MG63 (cell line): ENCODE measurements around the gene TMEM121. TPM values are rescaled to one million over a fixed set of nuclear protein-coding genes. Genes with fewer than 3 reads are reported as not detected.

Source experiments
- DNase-seq: peaks from one replicate; pipeline ENCODE4 v3.0.0-alpha.2; 2020
- H3K27me3 ChIP-seq: fragments of 250-450 bp; sonication (Bioruptor Pico); 2 replicates; pipeline ENCODE4 v1.5.1; 2020; ENCODE audit warnings: mild to moderate bottlenecking, moderate library complexity
- H3K36me3 ChIP-seq: fragments of 250-450 bp; sonication (Bioruptor Pico); 2 replicates; pipeline ENCODE4 v1.5.1; 2020; ENCODE audit warnings: mild to moderate bottlenecking, moderate library complexity
- H3K4me3 ChIP-seq: fragments of 250-450 bp; sonication (Bioruptor Pico); 2 replicates; pipeline ENCODE4 v1.5.1; 2020; ENCODE audit warnings: mild to moderate bottlenecking, moderate library complexity
- H3K9me3 ChIP-seq: fragments of 250-450 bp; sonication (Bioruptor Pico); 2 replicates; pipeline ENCODE4 v1.5.1; 2020; ENCODE audit warnings: mild to moderate bottlenecking, moderate library complexity
- total RNA-seq: library from RNA; depleted of rRNA; stranded (reverse); fragments of >200 nt; shearing (Covaris generic); gene quantifications from 2 replicates; pipeline ENCODE4 v1.2.3, GENCODE V29; 2014; ENCODE audit warnings: low replicate concordance

Gene TMEM121
- total RNA-seq, 1 experiment from 2014 or later, result 17.0 TPM

DNA sequence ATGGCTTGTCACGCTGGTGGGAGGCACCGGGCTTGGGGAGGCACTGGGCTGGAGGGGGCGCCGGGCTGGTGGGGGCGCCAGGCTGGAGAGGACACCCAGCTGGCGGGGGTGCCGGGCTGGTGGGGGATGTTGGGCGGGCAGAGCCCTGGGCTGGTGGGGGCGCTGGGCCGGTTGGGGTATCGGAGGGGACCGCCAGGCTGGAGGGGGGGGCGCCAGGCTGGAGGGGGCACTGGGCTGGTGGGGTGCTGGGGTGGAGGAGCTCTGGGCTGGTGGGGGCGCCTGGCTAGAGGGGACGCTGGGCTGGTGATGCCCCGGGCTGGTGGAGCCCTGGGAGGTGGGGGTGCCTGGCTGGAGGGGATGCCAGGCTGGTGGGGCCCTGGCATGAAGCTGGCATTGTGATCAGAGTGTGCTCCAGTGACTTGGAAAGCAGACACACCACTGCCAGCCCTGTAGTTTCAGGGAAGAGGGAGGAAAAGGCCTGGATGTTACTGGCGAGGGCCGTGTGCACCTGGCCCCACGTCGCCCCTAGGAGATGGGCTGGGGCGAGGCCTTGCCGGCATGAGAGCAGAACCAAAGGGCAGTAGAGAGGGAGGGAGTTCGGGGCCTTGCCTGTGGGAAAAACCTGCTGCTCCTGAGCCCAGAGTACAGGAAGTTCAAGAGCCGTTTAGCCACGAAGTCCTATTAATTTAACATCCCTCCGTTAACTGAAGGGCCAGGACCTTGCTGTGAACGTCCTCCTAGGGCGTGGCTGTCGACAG, 22.3 kb upstream of the TMEM121 start:
- DNase-seq, result no peak
- Histone ChIP-seq H3K4me3 (no peak overlapping the region), H3K36me3 (no peaks in the 10 kb centered on the region), H3K27me3 (no peaks in the 10 kb centered on the region), H3K9me3 (no peaks in the 10 kb centered on the region)

DNA sequence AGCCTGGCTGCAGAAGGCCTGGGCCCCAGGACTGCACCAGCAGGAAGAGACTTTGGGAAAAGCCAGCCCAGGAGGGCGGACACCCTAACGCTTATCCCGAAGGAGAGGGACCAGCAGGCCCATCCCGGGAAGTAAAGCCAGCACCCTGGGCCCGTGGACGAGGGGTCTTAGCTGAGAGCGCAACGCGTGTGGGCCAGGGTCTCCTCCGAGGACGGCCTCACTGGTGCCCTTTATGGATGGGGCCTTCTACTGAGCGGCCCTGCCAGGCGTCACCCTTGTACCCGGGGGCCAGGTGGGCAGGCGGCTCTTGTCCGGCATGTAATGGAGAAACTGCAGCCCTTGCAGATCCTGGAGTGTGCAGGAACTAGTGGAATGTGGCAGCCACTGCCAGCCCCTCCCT, 21.3 kb upstream of the TMEM121 start:
- no peak for DNase-seq
- Histone ChIP-seq H3K27me3 (no peaks in the 10 kb centered on the region), H3K36me3 (no peaks in the 10 kb centered on the region), H3K4me3 (no peak overlapping the region), H3K9me3 (no peaks in the 10 kb centered on the region)

DNA sequence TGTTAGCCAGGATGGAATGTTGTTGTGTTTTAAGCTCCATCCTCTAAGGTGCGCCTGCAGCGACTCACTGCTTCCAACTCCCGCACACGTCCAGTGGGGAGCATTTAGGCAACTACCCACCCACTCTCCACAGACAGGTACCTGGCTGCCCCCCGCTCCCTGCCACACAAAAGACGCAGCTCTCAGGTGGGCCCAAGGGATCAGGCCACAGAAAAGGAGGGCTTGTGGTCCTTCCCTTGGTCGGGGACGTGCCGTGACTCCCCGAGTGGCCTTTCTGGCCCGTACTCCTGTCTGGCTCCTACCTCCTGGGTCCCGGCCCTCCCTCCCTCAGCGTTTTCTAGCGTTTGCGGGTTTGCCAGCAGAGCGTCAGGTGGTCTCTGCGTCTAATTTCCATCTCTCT, 19.1 kb upstream of the TMEM121 start:
- Histone ChIP-seq H3K9me3 (no peaks in the 10 kb centered on the region), H3K4me3 (no peak overlapping the region), H3K36me3 (no peaks in the 10 kb centered on the region), H3K27me3 (peaks cover 4% of the 10 kb centered on the region; the same call in 1 of the 2 replicates)
- no peak for DNase-seq

DNA sequence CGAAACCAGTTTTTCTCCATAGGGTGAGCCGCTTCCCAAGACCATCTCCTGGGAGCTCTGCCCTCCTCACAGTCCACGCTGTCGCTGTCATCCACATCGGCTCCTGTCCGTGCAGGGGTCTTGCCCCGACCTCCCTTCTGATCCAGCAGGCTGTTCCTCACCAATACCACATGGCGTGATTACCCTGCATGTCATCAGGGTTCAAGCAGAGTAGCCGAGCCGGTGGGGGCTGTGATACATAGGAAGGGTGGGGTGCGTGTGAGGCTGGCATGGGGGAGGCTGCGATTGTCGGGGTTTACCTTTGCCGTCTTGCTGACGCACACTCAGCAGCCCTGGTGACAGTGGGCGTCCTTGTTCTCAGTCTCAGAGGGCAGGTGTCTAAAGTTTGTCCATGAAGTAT, 18.3 kb upstream of the TMEM121 start:
- Histone ChIP-seq H3K9me3 (no peaks in the 10 kb centered on the region), H3K4me3 (no peak overlapping the region), H3K27me3 (peaks cover 4% of the 10 kb centered on the region; the same call in 1 of the 2 replicates), H3K36me3 (no peaks in the 10 kb centered on the region)
- DNase-seq, result no peak

- no peaks in the 10 kb centered on the region for H3K36me3 ChIP-seq
- DNase-seq, result no peak
- no peaks in the 10 kb centered on the region for H3K9me3 ChIP-seq
- peaks cover 4% of the 10 kb centered on the region; the same call in 1 of the 2 replicates for H3K27me3 ChIP-seq
- H3K4me3 ChIP-seq, result no peak overlapping the region
Observed at GRCh38 chr14:105508601-105509000, 17.8 kb upstream of the TMEM121 start.

DNA sequence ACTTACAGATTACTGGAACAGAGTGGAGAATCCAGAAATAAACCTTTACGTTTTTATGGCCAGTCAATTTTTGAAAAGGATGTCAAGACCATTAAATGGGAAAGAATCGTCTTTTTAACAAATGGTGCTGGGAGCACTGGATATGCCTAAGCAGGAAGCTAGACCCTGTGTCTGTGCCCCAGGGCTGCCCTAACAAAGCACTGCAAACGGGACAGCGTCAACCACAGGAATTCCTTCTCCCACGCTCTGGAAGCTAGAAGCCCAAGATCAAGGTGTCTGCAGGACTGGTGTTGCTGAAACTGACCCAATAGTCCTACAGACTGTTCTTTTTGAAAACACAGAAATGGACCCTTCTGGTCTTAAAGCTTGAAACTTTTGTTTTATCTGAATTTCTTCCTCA, 9.3 kb upstream of the TMEM121 start:
- no peak for DNase-seq
- Histone ChIP-seq H3K9me3 (no peaks in the 10 kb centered on the region; the same call in 1 of the 2 replicates), H3K4me3 (no peak overlapping the region), H3K36me3 (no peaks in the 10 kb centered on the region), H3K27me3 (no peaks in the 10 kb centered on the region)

DNA sequence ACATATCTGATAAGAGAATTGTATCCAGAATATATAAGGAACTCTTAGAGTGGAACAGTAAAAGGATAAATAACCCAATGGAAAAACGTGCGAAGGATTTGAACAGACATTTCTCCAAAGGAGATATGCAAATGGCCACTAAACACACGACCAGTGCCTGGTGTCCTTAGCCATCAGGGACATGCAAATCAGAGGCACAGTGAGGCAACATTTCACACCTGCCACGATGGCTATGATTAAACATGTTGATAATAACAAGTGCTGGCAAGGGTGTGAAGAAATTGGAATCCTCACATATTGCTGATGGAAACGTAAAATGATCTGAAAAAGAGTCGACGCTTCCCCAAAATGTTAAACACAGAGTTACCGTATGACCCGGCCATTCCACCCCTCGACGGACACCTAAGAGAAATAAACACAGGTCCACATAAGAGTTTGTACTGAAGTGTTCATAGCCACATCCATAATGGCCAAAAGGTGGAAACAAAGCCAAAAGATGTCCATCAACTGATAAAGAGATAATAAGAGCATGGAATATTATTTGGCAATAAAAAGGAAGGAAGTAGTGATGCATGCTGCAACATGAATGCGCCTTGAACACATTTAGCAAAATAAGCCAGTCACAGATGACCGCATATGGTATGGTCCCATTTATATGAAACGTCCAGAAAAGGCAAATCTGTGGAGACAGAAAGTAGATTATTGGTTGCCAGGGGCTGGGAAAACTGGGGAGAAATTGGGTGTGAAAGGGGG, 6.3 kb upstream of the TMEM121 start:
- Histone ChIP-seq H3K36me3 (no peaks in the 10 kb centered on the region), H3K9me3 (no peaks in the 10 kb centered on the region; the same call in 1 of the 2 replicates), H3K4me3 (no peak overlapping the region), H3K27me3 (no peaks in the 10 kb centered on the region)
- no peak for DNase-seq

DNA sequence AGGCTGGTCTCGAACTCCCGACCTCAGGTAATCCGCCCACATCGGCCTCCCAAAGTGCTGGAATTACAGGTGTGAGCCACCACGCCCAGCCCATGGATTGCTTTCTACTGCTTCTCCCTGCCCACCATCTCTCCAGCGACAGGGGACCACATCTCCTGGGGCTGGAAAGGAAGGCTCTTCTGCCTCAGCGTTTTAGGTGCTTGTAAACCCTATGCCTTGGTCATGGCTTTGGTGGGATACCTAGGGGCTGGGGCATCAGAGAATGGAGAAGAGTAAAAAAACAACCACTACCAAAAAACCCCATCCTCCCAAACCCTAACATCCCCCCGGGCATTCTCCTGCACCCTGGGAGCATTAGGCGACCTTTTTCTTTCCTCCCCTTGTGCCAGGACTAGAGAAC, 1.1 kb upstream of the TMEM121 start:
- no peak overlapping the region for H3K4me3 ChIP-seq
- no peaks in the 10 kb centered on the region for H3K36me3 ChIP-seq
- H3K27me3 ChIP-seq, result no peaks in the 10 kb centered on the region
- H3K9me3 ChIP-seq, result no peaks in the 10 kb centered on the region
- DNase-seq, result no peak

DNA sequence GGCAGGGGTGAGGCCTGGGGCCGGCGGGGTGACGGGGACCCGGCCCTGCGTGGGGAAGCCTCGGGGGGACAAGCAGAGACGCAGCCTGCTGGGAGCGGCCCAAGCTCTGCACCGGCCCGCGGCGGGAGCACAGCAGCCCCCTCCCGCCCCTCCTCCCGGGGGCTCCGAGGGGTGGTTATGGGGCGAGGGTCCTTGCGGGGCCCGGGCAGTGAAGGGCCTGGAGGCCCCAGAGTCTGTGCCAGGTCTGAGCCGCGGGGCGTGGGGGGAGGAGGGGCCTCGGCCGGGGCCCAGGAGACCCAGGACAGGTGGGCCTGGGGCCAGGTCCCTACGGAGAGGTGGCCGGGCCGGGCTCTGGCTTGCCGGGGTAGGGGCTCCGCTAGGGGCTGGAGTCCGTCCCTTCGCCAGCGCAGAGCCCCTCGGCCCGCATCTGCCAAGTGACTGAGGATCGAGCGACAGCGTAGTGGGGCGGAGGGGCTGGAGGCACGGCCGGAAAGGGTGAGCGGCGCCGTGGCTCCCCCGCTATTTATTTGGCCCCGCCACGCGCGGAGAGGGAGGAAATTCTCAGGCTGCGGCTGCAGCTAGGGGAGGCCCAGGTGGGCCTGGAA, 495 bp downstream of the TMEM121 start:
- Histone ChIP-seq H3K27me3 (no peaks in the 10 kb centered on the region), H3K4me3 (peak overlapping the region; percentile 54), H3K9me3 (no peaks in the 10 kb centered on the region), H3K36me3 (no peaks in the 10 kb centered on the region)
- DNase-seq, result no peak

GRCh38 chr14:105527381-105527825, 1.0 kb downstream of the TMEM121 start:
- no peak for DNase-seq
- Histone ChIP-seq H3K36me3 (no peaks in the 10 kb centered on the region), H3K9me3 (no peaks in the 10 kb centered on the region), H3K4me3 (peak overlapping the region; percentile 54), H3K27me3 (no peaks in the 10 kb centered on the region)

- peak; percentile 70 for DNase-seq
- no peaks in the 10 kb centered on the region for H3K27me3 ChIP-seq
- peak overlapping the region; percentile 54 for H3K4me3 ChIP-seq
- no peaks in the 10 kb centered on the region for H3K36me3 ChIP-seq
- no peaks in the 10 kb centered on the region for H3K9me3 ChIP-seq
Observed at GRCh38 chr14:105527826-105528585, 1.6 kb downstream of the TMEM121 start.

DNA sequence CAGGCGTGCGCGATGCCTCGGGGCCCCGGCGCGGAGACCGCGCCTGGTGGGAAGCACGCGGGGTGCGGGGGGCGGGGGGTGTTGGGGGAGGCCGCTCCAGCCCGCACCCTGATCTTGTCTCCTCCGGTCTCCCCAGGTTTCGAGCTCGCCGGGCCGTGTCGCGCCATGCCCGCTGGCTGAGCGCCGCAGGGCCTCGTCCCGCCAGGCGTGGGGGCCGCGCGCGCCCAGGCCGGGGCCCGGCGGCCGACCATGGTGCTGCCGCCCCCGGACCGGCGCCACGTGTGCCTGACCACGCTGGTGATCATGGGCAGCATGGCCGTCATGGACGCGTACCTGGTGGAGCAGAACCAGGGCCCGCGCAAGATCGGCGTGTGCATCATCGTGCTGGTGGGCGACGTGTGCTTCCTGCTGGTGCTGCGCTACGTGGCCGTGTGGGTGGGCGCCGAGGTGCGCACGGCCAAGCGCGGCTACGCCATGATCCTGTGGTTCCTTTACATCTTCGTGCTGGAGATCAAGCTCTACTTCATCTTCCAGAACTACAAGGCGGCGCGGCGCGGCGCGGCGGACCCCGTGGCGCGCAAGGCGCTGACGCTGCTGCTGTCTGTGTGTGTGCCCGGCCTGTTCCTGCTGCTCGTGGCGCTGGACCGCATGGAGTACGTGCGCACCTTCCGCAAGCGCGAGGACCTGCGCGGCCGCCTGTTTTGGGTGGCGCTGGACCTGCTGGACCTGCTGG, 2.4 kb downstream of the TMEM121 start:
- no peak for DNase-seq
- Histone ChIP-seq H3K36me3 (no peaks in the 10 kb centered on the region), H3K9me3 (no peaks in the 10 kb centered on the region), H3K4me3 (no peak overlapping the region), H3K27me3 (no peaks in the 10 kb centered on the region)

- no peaks in the 10 kb centered on the region for H3K36me3 ChIP-seq
- no peak overlapping the region for H3K4me3 ChIP-seq
- no peak for DNase-seq
- no peaks in the 10 kb centered on the region for H3K27me3 ChIP-seq
- H3K9me3 ChIP-seq, result no peaks in the 10 kb centered on the region
Observed at GRCh38 chr14:105529319-105529568, 2.9 kb downstream of the TMEM121 start.

GRCh38 chr14:105529569-105530284, 3.3 kb downstream of the TMEM121 start:
- H3K27me3 ChIP-seq, result no peaks in the 10 kb centered on the region
- H3K9me3 ChIP-seq, result no peaks in the 10 kb centered on the region
- no peak for DNase-seq
- H3K36me3 ChIP-seq, result no peaks in the 10 kb centered on the region
- H3K4me3 ChIP-seq, result no peak overlapping the region

GRCh38 chr14:105530285-105531087, 4.1 kb downstream of the TMEM121 start:
- DNase-seq, result no peak
- Histone ChIP-seq H3K4me3 (no peak overlapping the region), H3K27me3 (no peaks in the 10 kb centered on the region), H3K36me3 (no peaks in the 10 kb centered on the region), H3K9me3 (no peaks in the 10 kb centered on the region)
